Neural progenitor cell (in vitro differentiated cells): ENCODE measurements around the gene MAP4K2.

Source experiments
- EZH2 ChIP-seq: fragments of 200-600 bp; sonication (generic); IDR thresholded peaks from 2 replicates; pipeline ENCODE4 v1.6.1; 2017; ENCODE audit warnings: antibody characterized with exemption, mild to moderate bottlenecking, moderate library complexity
- EZH2phosphoT487 ChIP-seq: fragments of 200-600 bp; sonication (generic); IDR thresholded peaks from 2 replicates; pipeline ENCODE4 v1.6.1; 2017; ENCODE audit warnings: antibody characterized with exemption
- TF ChIP-seq, protein P1 (sequence below): fragments of 200-600 bp; sonication (generic); IDR thresholded peaks from 2 replicates; pipeline ENCODE4 v1.5.1; 2017; ENCODE audit warnings: antibody characterized with exemption, mild to moderate bottlenecking

DNA sequence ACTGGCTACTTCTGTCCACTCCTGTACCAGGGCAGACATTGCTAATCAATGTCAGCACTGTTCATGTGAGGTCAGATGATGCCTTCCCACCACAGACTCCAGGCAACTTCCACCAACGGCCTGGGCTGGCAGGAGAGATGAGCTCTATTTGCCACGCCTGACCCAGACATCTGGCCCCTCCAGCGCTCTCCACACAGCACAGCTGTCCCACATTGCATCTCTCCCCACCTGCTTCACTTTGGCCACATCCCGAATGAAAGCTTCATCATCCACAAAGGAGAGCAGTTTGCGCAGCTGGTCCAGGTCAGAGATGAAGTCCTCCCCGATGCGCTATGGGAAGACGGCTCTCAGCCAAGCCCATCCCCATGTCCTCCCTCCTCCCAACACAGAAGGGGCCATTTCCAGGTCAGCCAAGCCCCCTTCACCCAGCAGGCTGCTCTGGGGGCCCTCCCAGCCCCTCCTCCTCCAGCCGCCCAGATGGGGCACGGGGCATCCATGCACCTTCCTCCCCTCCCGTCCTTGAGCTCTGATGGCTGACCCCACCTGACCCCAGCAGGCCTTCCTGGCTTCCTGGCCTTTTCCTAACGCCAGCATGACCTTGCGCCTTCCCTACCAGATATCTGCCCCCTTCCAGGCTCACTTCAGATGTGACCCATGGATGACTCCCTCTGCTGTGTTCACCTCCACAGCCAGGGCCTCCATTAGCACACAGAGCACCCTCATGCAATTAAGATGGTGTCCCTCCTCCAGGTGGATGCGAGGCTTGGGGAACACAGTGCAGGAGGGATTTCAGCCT lies 50.6 kb downstream of the MAP4K2 start:
- TF ChIP-seq, protein P1, sequence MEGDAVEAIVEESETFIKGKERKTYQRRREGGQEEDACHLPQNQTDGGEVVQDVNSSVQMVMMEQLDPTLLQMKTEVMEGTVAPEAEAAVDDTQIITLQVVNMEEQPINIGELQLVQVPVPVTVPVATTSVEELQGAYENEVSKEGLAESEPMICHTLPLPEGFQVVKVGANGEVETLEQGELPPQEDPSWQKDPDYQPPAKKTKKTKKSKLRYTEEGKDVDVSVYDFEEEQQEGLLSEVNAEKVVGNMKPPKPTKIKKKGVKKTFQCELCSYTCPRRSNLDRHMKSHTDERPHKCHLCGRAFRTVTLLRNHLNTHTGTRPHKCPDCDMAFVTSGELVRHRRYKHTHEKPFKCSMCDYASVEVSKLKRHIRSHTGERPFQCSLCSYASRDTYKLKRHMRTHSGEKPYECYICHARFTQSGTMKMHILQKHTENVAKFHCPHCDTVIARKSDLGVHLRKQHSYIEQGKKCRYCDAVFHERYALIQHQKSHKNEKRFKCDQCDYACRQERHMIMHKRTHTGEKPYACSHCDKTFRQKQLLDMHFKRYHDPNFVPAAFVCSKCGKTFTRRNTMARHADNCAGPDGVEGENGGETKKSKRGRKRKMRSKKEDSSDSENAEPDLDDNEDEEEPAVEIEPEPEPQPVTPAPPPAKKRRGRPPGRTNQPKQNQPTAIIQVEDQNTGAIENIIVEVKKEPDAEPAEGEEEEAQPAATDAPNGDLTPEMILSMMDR = no peak
- TF ChIP-seq EZH2 (no peak), EZH2phosphoT487 (no peak)
